Heart left ventricle (tissue), 16 donors: ENCODE data around the gene DNMT3A. TPM values are rescaled to one million over a fixed set of nuclear protein-coding genes. Genes with fewer than 3 reads are reported as not detected.
A peak's percentile ranks its signal among the peaks of the same experiment; 100 is the strongest.

Source experiments
- ATAC-seq, 4 donors: fragments of 200-7000 bp; cut with Tn5 transposase; one replicate each; pipeline ENCODE4 v1.9.1; 2020 to 2022; ENCODE audit warnings: moderate library complexity in 4 of 4, mild to moderate bottlenecking in 3 of 4, moderate number of reproducible peaks in 1 of 4
- DNase-seq, 5 donors: peaks; one replicate each; pipeline ENCODE4 v3.0.0-alpha.2; 2020
- H3K27ac ChIP-seq, 12 donors: fragments of 200-600 bp; sonication (generic) in 4 of 12; one replicate each; pipeline versions ENCODE4 v1.5.0 to v1.8.0; 2016 to 2022; ENCODE audit warnings: mild to moderate bottlenecking in 2 of 12
- H3K27me3 ChIP-seq, 9 donors: fragments of 200-600 bp; sonication (generic) in 2 of 9; one replicate each; pipeline versions ENCODE4 v1.5.1 to v1.8.0; 2016 to 2022; ENCODE audit warnings: mild to moderate bottlenecking in 3 of 9
- H3K36me3 ChIP-seq, 9 donors: fragments of 200-600 bp; sonication (generic) in 2 of 9; one replicate each; pipeline versions ENCODE4 v1.5.0 to v1.8.0; 2018 to 2022; ENCODE audit warnings: mild to moderate bottlenecking in 2 of 9
- H3K4me1 ChIP-seq, 12 donors: fragments of 200-600 bp; sonication (generic) in 4 of 12; one replicate each; pipeline versions ENCODE4 v1.5.0 to v1.8.0; 2016 to 2022; ENCODE audit warnings: mild to moderate bottlenecking in 3 of 12
- H3K4me3 ChIP-seq, 12 donors: fragments of 200-600 bp; sonication (generic) in 4 of 12; one replicate each; pipeline versions ENCODE4 v1.5.0 to v1.8.0; 2017 to 2022; ENCODE audit warnings: mild to moderate bottlenecking in 9 of 12, moderate library complexity in 4 of 12
- H3K9me3 ChIP-seq, 12 donors: fragments of 200-600 bp; sonication (generic) in 4 of 12; one replicate each; pipeline versions ENCODE4 v1.5.0 to v1.8.0; 2016 to 2022; ENCODE audit warnings: mild to moderate bottlenecking in 1 of 12
- CTCF ChIP-seq, 12 donors: fragments of 200-600 bp; sonication (generic) in 4 of 12; IDR thresholded peaks; one replicate each; pipeline versions ENCODE4 v1.5.0 to v1.8.0; 2018 to 2022; ENCODE audit warnings: antibody characterized with exemption in 12 of 12, mild to moderate bottlenecking in 5 of 12
- POLR2A ChIP-seq, 2 donors: fragments of 450-650 bp; IDR thresholded peaks; one replicate each; pipeline ENCODE4 v1.6.1; 2017; ENCODE audit warnings: antibody characterized with exemption in 2 of 2, mild to moderate bottlenecking in 2 of 2, moderate library complexity in 2 of 2
- WGBS, 4 donors: extraction: QIAGEN DNeasy Blood & Tissue Kit in 2 of 4; methylation state at CpG; one replicate each; pipeline versions ENCODE4 v1.1.5 to v1.1.7; 2013 to 2018; 5-methylcytosine and 5-hydroxymethylcytosine counted together
- intact Hi-C, 10 donors: fragments of 100-400 bp; cut with DNase I; formaldehyde crosslinking; loops; one replicate each; pipeline versions ENCODE4 v1.11.1 to v1.14.2; 2022
- polyA plus RNA-seq, 2 donors: library from polyadenylated mRNA; stranded (reverse); fragments of 200-250 nt; gene quantifications; one replicate each; pipeline ENCODE4 v1.2.3, GENCODE V29; 2013
- total RNA-seq, 9 donors: library from RNA; depleted of rRNA in 2 of 9; stranded (reverse); fragments of >200 nt in 2 of 9; fragmentation: NEBNext Ultra II Directional in 3 of 9; extraction: Animal tissue kit (Norgen Biotek cat#: 25700) in 3 of 9; gene quantifications; one replicate each; pipeline versions ENCODE4 v1.1.0 to v1.2.4, GENCODE V29; 2016 to 2023
- donor health status: ischemic (EF 13 %, LVEDD 7.1; RV severe dilation, severe dysfunction).
- donor health status: healthy with polysubstance abuse.
- donor health status: DM: no; HTN: yes; CAD: no.
- donor health status: DM: no; HTN: no; CAD: no.
- donor health status: ischemic (EF 25% LVEDD 6.9; RV normal size, moderate dysfunction).
- donor health status: ischemic (EF 25% LVEDD 5.7; RV mildly dilated, moderate dysfunction).
- donor health status: healthy.
- donor health status: DM: yes; HTN: yes; CAD: no.
- donor health status: ischemic (EF 35%, LVEDD 5.7; RV mildly dilated, moderate dysfunction).
- donor health status: nonischemic (EF 11% LVEDD 7.7; RV severe dilation, severe dysfunction).
- donor health status: DM: yes; HTN: yes; CAD: no.
- donor health status: PGD.
- donor health status: ischemic (EF 29% LVEDD 5.4; RV normal size, mild dysfunction).
- donor health status: nonischemic (EF 23%, LVEDD 6.1; RV moderate dilation, normal function).

The DNMT3A gene
- total and polyA plus RNA-seq, 11 donors, result 3.5 to 26.0 (median 16.0) TPM

GRCh38 chr2:25331686-25332365 is 9.9 kb downstream of the DNMT3A start:
- no peak for ATAC-seq
- H3K4me1 ChIP-seq, result peaks cover 0 to 80% (median 39%) of the 10 kb centered on the region in 12 donors
- H3K9me3 ChIP-seq, result peaks cover 0 to 7% (median 0%) of the 10 kb centered on the region in 12 donors
- no peak for TF ChIP-seq POLR2A (IDR thresholded peaks at IDR 0.05)
- TF ChIP-seq CTCF (IDR thresholded peaks at IDR 0.05), result no peak
- H3K27me3 ChIP-seq, result no peaks in the 10 kb centered on the region
- H3K4me3 ChIP-seq, result no peak overlapping the region
- peaks cover 0 to 8% (median 0%) of the 10 kb centered on the region in 9 donors for H3K36me3 ChIP-seq
- 83 to 85% (median 84%) methylated on average over 23 of the region's 23 CpGs for WGBS, 4 donors
- DNase-seq, result peak in 2 of 5 donors; percentile 41 to 47
- intact Hi-C loops, result no loop called here
- H3K27ac ChIP-seq, result peak overlapping the region in 2 of 12 donors; percentile 35 to 73

- WGBS, 4 donors, result 87 to 92% (median 91%) methylated on average over 4 of the region's 4 CpGs
These were observed 10.8 kb downstream of the DNMT3A start for GRCh38 chr2:25330937-25331336.

GRCh38 chr2:25330273-25330672 is 11.5 kb downstream of the DNMT3A start:
- Histone ChIP-seq H3K27me3 (no peaks in the 10 kb centered on the region), H3K27ac (no peak overlapping the region), H3K9me3 (peaks cover 0 to 14% (median 6%) of the 10 kb centered on the region in 12 donors), H3K4me3 (no peak overlapping the region), H3K36me3 (peaks cover 0 to 14% (median 0%) of the 10 kb centered on the region in 9 donors), H3K4me1 (peaks cover 0 to 70% (median 26%) of the 10 kb centered on the region in 12 donors)
- DNase-seq (peak in 1 of 5 donors; percentile 29), ATAC-seq (no peak)
- 74 to 83% (median 81%) methylated on average over 6 to 10 of the region's 10 CpGs for WGBS, 4 donors
- TF ChIP-seq CTCF (IDR thresholded peaks at IDR 0.05), result no peak
- intact Hi-C loops, result no loop called here

More at GRCh38 chr2:25330937-25331336, 10.8 kb downstream of the DNMT3A start:
- Histone ChIP-seq H3K27me3 (no peaks in the 10 kb centered on the region), H3K36me3 (peaks cover 0 to 14% (median 0%) of the 10 kb centered on the region in 9 donors), H3K4me3 (no peak overlapping the region), H3K27ac (no peak overlapping the region), H3K4me1 (peaks cover 0 to 71% (median 31%) of the 10 kb centered on the region in 12 donors), H3K9me3 (peaks cover 0 to 14% (median 6%) of the 10 kb centered on the region in 12 donors)
- DNase-seq (peak in 1 of 5 donors; percentile 3), ATAC-seq (no peak)
- intact Hi-C loops, result no loop called here
- no peak for TF ChIP-seq POLR2A (IDR thresholded peaks at IDR 0.05)
- no peak for TF ChIP-seq CTCF (IDR thresholded peaks at IDR 0.05)

- Histone ChIP-seq H3K4me1 (peaks cover 0 to 72% (median 31%) of the 10 kb centered on the region in 12 donors), H3K27ac (peak overlapping the region in 4 of 12 donors; percentile 5 to 40 (median 27)), H3K27me3 (no peaks in the 10 kb centered on the region), H3K4me3 (no peak overlapping the region), H3K9me3 (peaks cover 0 to 14% (median 6%) of the 10 kb centered on the region in 12 donors), H3K36me3 (peaks cover 0 to 14% (median 0%) of the 10 kb centered on the region in 9 donors)
- peak in 1 of 5 donors; percentile 52 for DNase-seq
- TF ChIP-seq CTCF (IDR thresholded peaks at IDR 0.05), result no peak
- TF ChIP-seq POLR2A (IDR thresholded peaks at IDR 0.05), result no peak
- intact Hi-C loops, result no loop called here
- WGBS, 4 donors, result 77 to 84% (median 79%) methylated on average over 25 to 27 of the region's 27 CpGs
- ATAC-seq, result peak in 1 of 4 donors; percentile 17
These were observed 13.3 kb downstream of the DNMT3A start for GRCh38 chr2:25328152-25329085.
